KG1 (cell line): ENCODE measurements around the gene FCAMR.

Experiments
- DNase-seq: peaks from one replicate; lab custom pipeline; 2025; lab: John Stamatoyannopoulos, UW

FCAMR gene

GRCh38 chr1:206970446-206970845 is at the start of gene FCAMR:
FCAMR (minus strand) TSS chr1:206970460; CDS start chr1:206970125, 335 bp downstream.
- no peak for DNase-seq

- no peak for DNase-seq
Observed at GRCh38 chr1:207019661-207020060, 49.4 kb upstream of the FCAMR start.

GRCh38 chr1:207019161-207019560 is 48.9 kb upstream of the FCAMR start:
- DNase-seq, result no peak

GRCh38 chr1:207018707-207019106 is 48.4 kb upstream of the FCAMR start:
- DNase-seq, result no peak

- no peak for DNase-seq
Observed at GRCh38 chr1:207017615-207018559, 47.6 kb upstream of the FCAMR start.

GRCh38 chr1:207015791-207016190 is 45.5 kb upstream of the FCAMR start:
- DNase-seq, result no peak

GRCh38 chr1:207014728-207015127 is 44.5 kb upstream of the FCAMR start:
- no peak for DNase-seq

GRCh38 chr1:207013321-207014085 is 43.2 kb upstream of the FCAMR start:
- no peak for DNase-seq

- no peak for DNase-seq
Observed at GRCh38 chr1:207010726-207011125, 40.5 kb upstream of the FCAMR start.

- DNase-seq, result no peak
Observed at GRCh38 chr1:207009945-207010344, 39.7 kb upstream of the FCAMR start.

GRCh38 chr1:207009182-207009850 is 39.1 kb upstream of the FCAMR start:
- no peak for DNase-seq

GRCh38 chr1:207007352-207008033 is 37.2 kb upstream of the FCAMR start:
- DNase-seq, result no peak

GRCh38 chr1:207006914-207007313 is 36.7 kb upstream of the FCAMR start:
- DNase-seq, result no peak

- DNase-seq, result no peak
Observed at GRCh38 chr1:207006083-207006482, 35.8 kb upstream of the FCAMR start.

GRCh38 chr1:207004931-207005830 is 34.9 kb upstream of the FCAMR start:
- no peak for DNase-seq

- DNase-seq, result no peak
Observed at GRCh38 chr1:207003210-207003609, 33.0 kb upstream of the FCAMR start.

- no peak for DNase-seq
Observed at GRCh38 chr1:207002724-207003146, 32.5 kb upstream of the FCAMR start.

- DNase-seq, result no peak
Observed at GRCh38 chr1:207001492-207002245, 31.4 kb upstream of the FCAMR start.

GRCh38 chr1:207000651-207001291 is 30.5 kb upstream of the FCAMR start:
- DNase-seq, result no peak
